ENCODE data around the gene COMMD8.

Gene COMMD8

GRCh38 chr4:47468706-47469365, 5.3 kb upstream of the COMMD8 start:
- H3K27ac ChIP-seq = no peak overlapping the region
- TF ChIP-seq CTCF (conservative IDR thresholded peaks at IDR 0.05; ENCODE audit: low read depth) = no peak
- DNase-seq (ENCODE audit: low spot score) = no peak
- ChIA-PET CTCF (interaction anchor here (0.8 kb wide), 1 partner anchor 145 kb away, joined by 3 read pairs; no protein-coding TSS in a partner anchor), POLR2A (ENCODE audit: low non-redundant PET) (no interaction called here)

DNA sequence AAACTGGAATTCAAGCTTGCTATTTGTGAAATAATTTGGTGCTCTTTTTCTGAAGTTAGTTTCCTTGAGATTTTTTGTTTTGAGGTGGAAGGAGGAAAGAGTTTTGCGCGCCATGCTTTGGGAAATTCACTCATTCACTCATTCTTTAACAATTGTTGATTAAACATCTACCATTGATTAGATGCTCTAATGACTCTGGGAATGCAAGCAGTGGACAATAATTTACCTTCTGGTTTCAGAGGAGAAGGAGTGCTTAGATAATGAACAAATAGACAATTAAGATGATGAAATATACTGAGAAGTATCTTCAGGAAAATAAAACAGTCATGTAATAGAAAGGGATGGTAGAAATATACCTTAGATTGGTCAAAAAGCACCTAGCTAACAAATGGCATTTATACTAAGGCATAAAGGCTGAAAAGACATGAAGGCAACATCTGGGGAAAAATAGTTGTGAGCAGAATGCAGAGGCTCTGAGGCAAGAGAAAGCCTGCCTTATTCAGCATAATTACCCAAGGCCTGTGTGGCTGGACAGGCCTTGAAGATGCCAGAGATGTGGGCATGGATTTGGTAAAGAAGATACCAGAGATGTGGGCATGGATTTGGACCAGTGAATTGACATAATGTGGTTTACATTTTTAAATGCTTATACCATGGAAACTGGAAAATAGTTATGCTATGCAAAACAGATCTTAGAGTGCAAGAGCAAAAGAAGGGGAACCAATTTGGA, 2.7 kb upstream of the COMMD8 start:
- no peak overlapping the region for H3K27ac ChIP-seq
- POLR2A ChIA-PET (ENCODE audit: low non-redundant PET) = interaction anchor here (0.6 kb wide), 1 partner anchor 19 kb away, joined by 3 read pairs; the partner anchor contains the start of gene ATP10D
- no peak for TF ChIP-seq CTCF (conservative IDR thresholded peaks at IDR 0.05; ENCODE audit: low read depth)
- CTCF ChIA-PET = no interaction called here
- no peak for DNase-seq (ENCODE audit: low spot score)

DNA sequence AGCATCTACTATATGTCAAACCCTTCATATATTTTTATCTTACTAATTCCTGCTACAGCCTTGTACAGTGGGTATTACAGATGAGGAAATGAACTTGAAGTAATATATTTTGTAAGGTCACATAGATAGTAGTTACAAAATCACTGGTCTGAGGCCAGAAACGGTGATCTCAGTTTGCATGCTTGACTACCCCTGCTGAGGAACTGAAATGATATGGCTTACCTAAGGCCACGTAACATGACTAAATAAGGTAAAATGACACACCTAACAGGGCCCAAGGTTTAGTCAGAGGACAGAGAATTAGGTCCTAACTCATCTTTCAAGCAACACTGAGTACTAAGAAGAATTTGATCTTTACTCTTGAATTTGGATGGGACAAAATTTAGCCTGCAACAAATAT, 1.5 kb upstream of the COMMD8 start:
- no peak for TF ChIP-seq CTCF (conservative IDR thresholded peaks at IDR 0.05; ENCODE audit: low read depth)
- POLR2A ChIA-PET (ENCODE audit: low non-redundant PET) = no interaction called here
- CTCF ChIA-PET = no interaction called here
- DNase-seq (ENCODE audit: low spot score) = no peak
- H3K27ac ChIP-seq = no peak overlapping the region

- POLR2A ChIA-PET (ENCODE audit: low non-redundant PET) = interaction anchor here (0.6 to 1.0 kb wide), 2 partner anchors 22 to 464 kb away, joined by 3 to 4 read pairs; partner anchors contain the start of gene ATP10D
- DNase-seq (ENCODE audit: low spot score) = no peak
- no peak for TF ChIP-seq CTCF (conservative IDR thresholded peaks at IDR 0.05; ENCODE audit: low read depth)
- peak overlapping the region; percentile 82 for H3K27ac ChIP-seq
- CTCF ChIA-PET = interaction anchor here (1.1 kb wide), 2 partner anchors 106 to 529 kb away, joined by 3 to 4 read pairs; no protein-coding TSS in a partner anchor
These were observed 685 bp downstream of the COMMD8 start for GRCh38 chr4:47462799-47463234.

GRCh38 chr4:47451657-47452056, 11.8 kb downstream of the COMMD8 start:
- H3K27ac ChIP-seq = no peak overlapping the region
- ChIA-PET CTCF (no interaction called here), POLR2A (ENCODE audit: low non-redundant PET) (no interaction called here)
- DNase-seq (ENCODE audit: low spot score) = no peak
- no peak for TF ChIP-seq CTCF (conservative IDR thresholded peaks at IDR 0.05; ENCODE audit: low read depth)

DNA sequence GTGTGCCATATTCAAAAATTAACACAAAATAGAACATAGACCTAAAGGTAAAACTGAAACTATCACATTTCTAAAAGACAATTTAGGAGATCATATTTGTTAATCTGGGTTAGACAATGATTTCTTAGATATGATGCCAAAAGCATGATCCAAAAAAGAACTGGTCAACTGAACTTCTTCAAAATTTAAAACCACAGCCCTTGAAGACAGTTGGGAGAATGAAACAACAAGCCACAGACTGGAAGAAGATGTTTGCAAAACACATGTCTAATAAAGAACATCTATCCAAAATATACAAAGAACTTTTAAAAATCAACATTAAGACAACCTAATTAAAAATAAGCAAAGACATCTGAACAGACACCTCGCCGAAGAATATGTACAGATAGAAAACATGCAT, 19.5 kb downstream of the COMMD8 start:
- POLR2A ChIA-PET (ENCODE audit: low non-redundant PET) = no interaction called here
- TF ChIP-seq CTCF (conservative IDR thresholded peaks at IDR 0.05; ENCODE audit: low read depth) = no peak
- no peak overlapping the region for H3K27ac ChIP-seq
- CTCF ChIA-PET = no interaction called here
- DNase-seq (ENCODE audit: low spot score) = no peak
